DND-41 (cell line): Measurements from ENCODE around the gene COL8A2.

ENCODE experiments used
- ATAC-seq: fragments of 200-7000 bp; cut with Tn5 transposase; 3 replicates; pipeline ENCODE4 v1.9.1; 2021; ENCODE audit warnings: low read depth; ENCODE audit not compliant: insufficient read depth
- DNase-seq: peaks from one replicate; pipeline ENCODE4 v3.0.0-alpha.2; 2020
- H2AFZ ChIP-seq: 2 replicates; pipeline ENCODE4 v1.6.0; 2012; ENCODE audit warnings: low read depth, low read length
- H3K27ac ChIP-seq: 2 replicates; pipeline ENCODE4 v1.5.1; 2012; ENCODE audit warnings: low read length, inconsistent platforms
- H3K27me3 ChIP-seq: fragments of 200-600 bp; sonication (generic); 2 replicates; pipeline ENCODE4 v1.6.0; 2012; ENCODE audit warnings: low read length, mild to moderate bottlenecking, inconsistent platforms; ENCODE audit not compliant: insufficient read depth, poor library complexity
- H3K36me3 ChIP-seq: 2 replicates; pipeline ENCODE4 v1.5.1; 2012; ENCODE audit warnings: low read length, inconsistent platforms; ENCODE audit not compliant: insufficient read depth
- H3K4me1 ChIP-seq: 2 replicates; pipeline ENCODE4 v1.5.1; 2012; ENCODE audit warnings: mild to moderate bottlenecking, low read length; ENCODE audit not compliant: insufficient read depth
- H3K4me2 ChIP-seq: 2 replicates; pipeline ENCODE4 v1.6.0; 2012; ENCODE audit warnings: mild to moderate bottlenecking, moderate library complexity, low read length, inconsistent platforms; ENCODE audit not compliant: insufficient read depth
- H3K4me3 ChIP-seq, 2 experiments: fragments of 200-600 bp in 1 of 2; shearing (Covaris generic) in 1 of 2; 2 replicates each; pipeline ENCODE4 v1.5.1; 2012 to 2016; ENCODE audit warnings: inconsistent platforms in 2 of 2, low read length in 2 of 2, mild to moderate bottlenecking in 2 of 2, low read depth in 1 of 2, moderate library complexity in 1 of 2
- H3K79me2 ChIP-seq: 2 replicates; pipeline ENCODE4 v1.6.0; 2012; ENCODE audit warnings: low read length, inconsistent platforms; ENCODE audit not compliant: insufficient read depth
- H3K9ac ChIP-seq: 2 replicates; pipeline ENCODE4 v1.6.0; 2012; ENCODE audit warnings: low read depth, mild to moderate bottlenecking, inconsistent platforms, low read length, moderate library complexity
- H3K9me3 ChIP-seq: 2 replicates; pipeline ENCODE4 v1.5.1; 2012; ENCODE audit warnings: low read length, moderate library complexity, mild to moderate bottlenecking, inconsistent platforms; ENCODE audit not compliant: insufficient read depth, severe bottlenecking
- H4K20me1 ChIP-seq: 2 replicates; pipeline ENCODE4 v1.6.0; 2012; ENCODE audit warnings: low read length; ENCODE audit not compliant: insufficient read depth
- EZH2 ChIP-seq: IDR thresholded peaks from 3 replicates; pipeline ENCODE4 v1.6.1; 2012; ENCODE audit warnings: borderline replicate concordance, low read depth, mild to moderate bottlenecking, moderate library complexity, low read length, inconsistent platforms; ENCODE audit not compliant: severe bottlenecking
- TF ChIP-seq, protein P1 (sequence below): IDR thresholded peaks from 2 replicates; pipeline ENCODE4 v1.5.1; 2012; ENCODE audit warnings: borderline replicate concordance, low read length, moderate library complexity, mild to moderate bottlenecking; ENCODE audit not compliant: poor library complexity, severe bottlenecking; ENCODE audit errors: extremely low read depth

Gene COL8A2

DNA sequence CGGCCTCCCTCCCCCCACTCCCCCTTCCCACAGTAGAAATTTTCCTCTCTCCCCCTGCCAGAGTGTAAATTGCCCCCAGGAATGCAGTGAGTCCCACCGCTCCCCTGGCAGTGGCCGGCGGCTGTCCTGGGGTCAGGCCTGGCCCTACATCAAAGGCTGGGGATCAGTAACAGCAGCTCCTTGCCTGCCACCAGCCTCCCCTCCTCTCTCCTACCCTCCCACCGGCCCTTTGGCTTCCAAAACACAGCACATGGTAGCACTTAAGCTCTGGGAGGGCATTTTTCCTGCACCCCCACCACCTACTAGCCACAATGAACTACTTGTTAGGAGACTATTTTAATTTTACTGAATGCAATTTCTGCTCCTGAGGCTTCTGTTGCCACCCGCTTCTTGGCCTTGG lies 9.0 kb upstream of the COL8A2 start:
- no peak for DNase-seq
- Histone ChIP-seq H2AFZ (no peak overlapping the region), H3K4me1 (no peaks in the 10 kb centered on the region), H3K4me2 (no peak overlapping the region), H4K20me1 (no peaks in the 10 kb centered on the region; the same call in 1 of the 2 replicates), H3K27ac (no peak overlapping the region), H3K36me3 (peaks cover 27% of the 10 kb centered on the region), H3K27me3 (no peaks in the 10 kb centered on the region), H3K9me3 (no peaks in the 10 kb centered on the region), H3K4me3 (no peak overlapping the region), H3K9ac (no peak overlapping the region), H3K79me2 (no peaks in the 10 kb centered on the region)
- ATAC-seq: no peak
- TF ChIP-seq EZH2: no peak
- TF ChIP-seq, protein P1, sequence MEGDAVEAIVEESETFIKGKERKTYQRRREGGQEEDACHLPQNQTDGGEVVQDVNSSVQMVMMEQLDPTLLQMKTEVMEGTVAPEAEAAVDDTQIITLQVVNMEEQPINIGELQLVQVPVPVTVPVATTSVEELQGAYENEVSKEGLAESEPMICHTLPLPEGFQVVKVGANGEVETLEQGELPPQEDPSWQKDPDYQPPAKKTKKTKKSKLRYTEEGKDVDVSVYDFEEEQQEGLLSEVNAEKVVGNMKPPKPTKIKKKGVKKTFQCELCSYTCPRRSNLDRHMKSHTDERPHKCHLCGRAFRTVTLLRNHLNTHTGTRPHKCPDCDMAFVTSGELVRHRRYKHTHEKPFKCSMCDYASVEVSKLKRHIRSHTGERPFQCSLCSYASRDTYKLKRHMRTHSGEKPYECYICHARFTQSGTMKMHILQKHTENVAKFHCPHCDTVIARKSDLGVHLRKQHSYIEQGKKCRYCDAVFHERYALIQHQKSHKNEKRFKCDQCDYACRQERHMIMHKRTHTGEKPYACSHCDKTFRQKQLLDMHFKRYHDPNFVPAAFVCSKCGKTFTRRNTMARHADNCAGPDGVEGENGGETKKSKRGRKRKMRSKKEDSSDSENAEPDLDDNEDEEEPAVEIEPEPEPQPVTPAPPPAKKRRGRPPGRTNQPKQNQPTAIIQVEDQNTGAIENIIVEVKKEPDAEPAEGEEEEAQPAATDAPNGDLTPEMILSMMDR: no peak

DNA sequence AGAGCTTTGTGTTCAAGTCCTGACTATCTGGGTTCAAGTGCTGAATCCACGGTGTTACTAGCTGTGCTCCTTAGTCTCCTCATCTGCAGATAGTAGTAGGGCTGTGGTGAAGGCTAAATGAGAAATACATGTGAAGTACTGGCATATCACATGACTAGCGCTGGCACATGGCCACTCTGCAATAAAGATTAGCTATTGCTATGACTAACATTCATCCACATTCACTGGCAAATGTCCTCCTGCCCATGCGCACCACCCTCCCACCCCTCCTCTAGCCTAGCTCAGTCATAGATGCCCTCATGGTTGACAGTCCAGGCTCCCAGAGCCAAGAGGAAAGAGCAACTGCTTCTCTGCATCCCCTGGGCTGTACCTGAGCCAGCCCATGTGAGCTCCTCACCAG lies 8.5 kb upstream of the COL8A2 start:
- no peak overlapping the region for H3K9ac ChIP-seq
- H3K36me3 ChIP-seq: peaks cover 25% of the 10 kb centered on the region
- TF ChIP-seq, protein P1: no peak
- TF ChIP-seq EZH2: no peak
- H3K27me3 ChIP-seq: no peaks in the 10 kb centered on the region
- no peaks in the 10 kb centered on the region for H3K9me3 ChIP-seq
- ATAC-seq: no peak
- H2AFZ ChIP-seq: no peak overlapping the region
- no peaks in the 10 kb centered on the region for H3K4me1 ChIP-seq
- H4K20me1 ChIP-seq: no peaks in the 10 kb centered on the region; the same call in 1 of the 2 replicates
- H3K4me3 ChIP-seq: no peak overlapping the region
- DNase-seq: no peak
- H3K4me2 ChIP-seq: no peak overlapping the region
- H3K27ac ChIP-seq: no peak overlapping the region
- no peaks in the 10 kb centered on the region for H3K79me2 ChIP-seq

DNA sequence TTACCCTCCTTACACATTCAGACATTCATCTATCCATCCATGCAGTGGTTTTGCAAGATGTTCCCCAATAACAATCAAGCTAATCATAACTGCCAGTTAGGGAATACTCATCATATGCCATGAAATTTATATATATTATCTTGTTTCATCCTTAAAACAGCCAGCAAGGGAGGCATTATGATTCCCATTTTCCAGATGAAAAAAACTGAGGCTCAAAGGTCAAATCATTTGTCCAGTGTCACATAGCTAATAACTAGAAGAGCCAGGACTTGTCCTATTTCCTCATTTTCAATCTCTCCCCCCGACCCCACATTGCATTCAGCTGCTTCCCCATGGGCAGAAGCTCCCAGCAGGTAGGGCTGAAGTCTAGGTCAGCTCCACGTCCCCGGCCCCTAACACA lies 7.0 kb upstream of the COL8A2 start:
- TF ChIP-seq, protein P1: no peak
- TF ChIP-seq EZH2: no peak
- Histone ChIP-seq H3K79me2 (no peaks in the 10 kb centered on the region), H3K9me3 (no peaks in the 10 kb centered on the region), H3K27me3 (no peaks in the 10 kb centered on the region), H3K4me1 (no peaks in the 10 kb centered on the region), H4K20me1 (no peaks in the 10 kb centered on the region), H3K36me3 (peaks cover 11% of the 10 kb centered on the region), H3K4me3 (no peak overlapping the region), H3K9ac (no peak overlapping the region), H3K4me2 (no peak overlapping the region), H3K27ac (no peak overlapping the region), H2AFZ (no peak overlapping the region)
- ATAC-seq (no peak), DNase-seq (no peak)

DNA sequence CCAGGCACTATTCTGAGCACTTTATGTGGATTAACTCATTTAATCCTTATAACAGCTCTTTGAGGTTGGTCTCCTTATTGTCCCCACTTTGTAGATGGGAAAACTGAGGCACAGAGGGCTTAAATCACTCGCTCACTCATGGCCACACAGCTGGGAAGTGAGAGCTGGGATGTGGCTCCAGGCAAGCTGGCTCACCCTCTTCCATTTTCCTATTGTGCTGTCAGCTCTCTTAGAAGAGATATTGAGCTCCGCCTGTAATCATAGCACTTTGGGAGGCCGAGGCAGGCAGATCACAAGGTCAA lies 3.8 kb upstream of the COL8A2 start:
- DNase-seq (no peak), ATAC-seq (no peak)
- Histone ChIP-seq H4K20me1 (no peaks in the 10 kb centered on the region), H3K27me3 (no peaks in the 10 kb centered on the region), H3K4me2 (no peak overlapping the region), H2AFZ (no peak overlapping the region), H3K4me1 (no peaks in the 10 kb centered on the region), H3K79me2 (no peaks in the 10 kb centered on the region), H3K27ac (no peak overlapping the region), H3K36me3 (no peaks in the 10 kb centered on the region), H3K9ac (no peak overlapping the region), H3K9me3 (no peaks in the 10 kb centered on the region), H3K4me3 (no peak overlapping the region)
- no peak for TF ChIP-seq EZH2
